Gastroesophageal sphincter (tissue), 4 donors: ENCODE results near the gene CD55. TPM values are rescaled to one million over a fixed set of nuclear protein-coding genes. Genes with fewer than 3 reads are reported as not detected.

Experiments used
- ATAC-seq: fragments of 150-250 bp; one replicate; pipeline ENCODE4 v1.9.1; 2016; ENCODE audit warnings: mild to moderate bottlenecking, moderate library complexity
- H3K27ac ChIP-seq, 4 donors: fragments of 200-600 bp; sonication (generic) in 3 of 4; 1 replicate in 3 of 4; 2 replicates in 1 of 4; pipeline ENCODE4 v1.5.1; 2016 to 2019
- H3K27me3 ChIP-seq: fragments of 200-600 bp; sonication (generic); one replicate; pipeline ENCODE4 v1.5.1; 2019
- H3K36me3 ChIP-seq, 2 donors: fragments of 200-600 bp; sonication (generic); one replicate each; pipeline ENCODE4 v1.5.1; 2019; ENCODE audit warnings: control low read depth in 1 of 2
- H3K4me1 ChIP-seq, 3 donors: fragments of 200-600 bp; sonication (generic); 1 replicate in 2 of 3; 2 replicates in 1 of 3; pipeline ENCODE4 v1.5.1; 2016 to 2019; ENCODE audit warnings: control low read depth in 2 of 3
- H3K4me3 ChIP-seq, 2 donors: fragments of 200-600 bp; sonication (generic); one replicate each; pipeline ENCODE4 v1.5.1; 2019; ENCODE audit warnings: mild to moderate bottlenecking in 1 of 2, moderate library complexity in 1 of 2
- H3K9me3 ChIP-seq, 3 donors: fragments of 200-600 bp; sonication (generic); one replicate each; pipeline ENCODE4 v1.5.1; 2017 to 2019; ENCODE audit warnings: control low read depth in 2 of 3
- EP300 ChIP-seq: sonication (generic); formaldehyde crosslinking; IDR thresholded peaks from one replicate; pipeline ENCODE4 v1.6.1; 2017; ENCODE audit warnings: antibody characterized with exemption, mild to moderate bottlenecking
- POLR2A ChIP-seq, 2 donors: fragments of 450-650 bp; IDR thresholded peaks; one replicate each; pipeline ENCODE4 v1.6.1; 2017; ENCODE audit warnings: antibody characterized with exemption in 2 of 2, mild to moderate bottlenecking in 2 of 2, moderate library complexity in 1 of 2
- POLR2AphosphoS5 ChIP-seq: sonication (generic); formaldehyde crosslinking; IDR thresholded peaks from one replicate; pipeline ENCODE4 v1.6.1; 2017; ENCODE audit warnings: antibody characterized with exemption
- WGBS, 2 donors: methylation state at CpG; one replicate each; pipeline ENCODE4 v1.1.5; 2018; ENCODE audit warnings: low coverage in 1 of 2; 5-methylcytosine and 5-hydroxymethylcytosine counted together
- total RNA-seq, 4 donors: library from RNA; depleted of rRNA; stranded (reverse); fragments of >200 nt; gene quantifications; one replicate each; pipeline ENCODE4 v1.1.0, GENCODE V29; 2016
- TF ChIP-seq, protein P1 (sequence below), 4 experiments: fragments of 200-600 bp in 2 of 4; fragments of 450-650 bp in 2 of 4; sonication (generic) in 1 of 4; IDR thresholded peaks; one replicate each; pipeline ENCODE4 v1.5.1; 2017 to 2019; ENCODE audit warnings: antibody characterized with exemption in 4 of 4, mild to moderate bottlenecking in 2 of 4, moderate library complexity in 2 of 4

The CD55 gene
- total RNA-seq, 4 donors from 2014 or later, result 24.7 to 78.4 (median 41.5) TPM

DNA sequence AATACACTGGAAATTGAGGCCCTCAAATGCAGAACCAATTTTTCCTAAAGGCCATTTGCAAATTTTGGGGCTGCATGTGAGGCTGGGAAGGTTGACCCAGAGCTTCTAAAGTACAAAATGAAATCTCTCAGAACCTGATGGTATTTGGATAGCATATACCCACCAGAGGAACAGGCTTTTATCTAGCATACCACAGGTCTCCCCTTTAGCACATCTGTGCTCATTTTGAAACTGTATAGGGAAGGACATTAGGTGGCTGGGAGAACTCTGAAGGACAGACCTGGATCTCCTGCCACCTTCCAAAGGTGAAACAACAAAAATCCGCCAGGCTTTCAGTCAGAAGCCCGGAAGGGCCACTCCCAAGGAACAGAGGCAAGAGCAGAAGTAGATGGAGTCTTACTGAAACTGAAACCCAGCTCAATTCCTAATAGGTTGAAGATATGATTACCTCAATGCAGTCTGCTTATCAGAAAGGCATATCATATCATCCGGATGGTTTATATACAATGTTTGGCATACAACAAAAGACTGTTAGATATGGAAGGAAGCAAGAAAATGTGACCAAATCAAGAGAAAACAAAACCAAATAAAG lies 11.6 kb downstream of the CD55 start:
- H3K4me1 ChIP-seq, result no peaks in the 10 kb centered on the region
- 38 to 72% methylated on average over 1 to 2 of the region's 3 CpGs for WGBS, 2 donors
- no peak overlapping the region for H3K27ac ChIP-seq
- no peak for ATAC-seq
- peaks cover 0 to 6% (median 0%) of the 10 kb centered on the region in 3 donors for H3K9me3 ChIP-seq
- TF ChIP-seq POLR2A (IDR thresholded peaks at IDR 0.05) (no peak), EP300 (no peak), POLR2AphosphoS5 (no peak)
- TF ChIP-seq, protein P1, sequence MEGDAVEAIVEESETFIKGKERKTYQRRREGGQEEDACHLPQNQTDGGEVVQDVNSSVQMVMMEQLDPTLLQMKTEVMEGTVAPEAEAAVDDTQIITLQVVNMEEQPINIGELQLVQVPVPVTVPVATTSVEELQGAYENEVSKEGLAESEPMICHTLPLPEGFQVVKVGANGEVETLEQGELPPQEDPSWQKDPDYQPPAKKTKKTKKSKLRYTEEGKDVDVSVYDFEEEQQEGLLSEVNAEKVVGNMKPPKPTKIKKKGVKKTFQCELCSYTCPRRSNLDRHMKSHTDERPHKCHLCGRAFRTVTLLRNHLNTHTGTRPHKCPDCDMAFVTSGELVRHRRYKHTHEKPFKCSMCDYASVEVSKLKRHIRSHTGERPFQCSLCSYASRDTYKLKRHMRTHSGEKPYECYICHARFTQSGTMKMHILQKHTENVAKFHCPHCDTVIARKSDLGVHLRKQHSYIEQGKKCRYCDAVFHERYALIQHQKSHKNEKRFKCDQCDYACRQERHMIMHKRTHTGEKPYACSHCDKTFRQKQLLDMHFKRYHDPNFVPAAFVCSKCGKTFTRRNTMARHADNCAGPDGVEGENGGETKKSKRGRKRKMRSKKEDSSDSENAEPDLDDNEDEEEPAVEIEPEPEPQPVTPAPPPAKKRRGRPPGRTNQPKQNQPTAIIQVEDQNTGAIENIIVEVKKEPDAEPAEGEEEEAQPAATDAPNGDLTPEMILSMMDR (IDR thresholded peaks at IDR 0.05), result no peak
- H3K36me3 ChIP-seq, result peaks cover 4 to 84% of the 10 kb centered on the region in 2 donors
- H3K4me3 ChIP-seq, result no peak overlapping the region
- no peaks in the 10 kb centered on the region for H3K27me3 ChIP-seq

DNA sequence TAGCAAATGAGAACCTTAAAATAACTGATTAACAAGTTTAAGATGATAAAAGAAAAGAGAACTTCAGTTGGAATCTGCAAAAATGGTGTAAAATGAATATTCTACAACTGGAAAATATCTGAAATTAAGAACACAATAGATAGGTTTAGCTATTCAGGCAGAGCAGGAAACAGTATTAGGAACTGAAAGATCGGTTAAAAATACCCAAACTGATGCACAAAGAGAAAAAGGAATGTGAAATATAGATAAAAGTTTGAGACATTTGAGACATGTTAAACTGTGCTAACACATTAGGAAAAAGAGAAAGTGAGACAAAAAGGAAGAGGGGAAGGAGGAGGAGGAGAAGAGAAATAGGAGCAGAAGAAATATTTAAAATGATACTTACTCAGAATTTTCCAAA lies 12.1 kb downstream of the CD55 start:
- no peaks in the 10 kb centered on the region for H3K27me3 ChIP-seq
- no peaks in the 10 kb centered on the region for H3K4me1 ChIP-seq
- no peak overlapping the region for H3K4me3 ChIP-seq
- H3K9me3 ChIP-seq, result peaks cover 0 to 6% (median 0%) of the 10 kb centered on the region in 3 donors
- peaks cover 4 to 79% of the 10 kb centered on the region in 2 donors for H3K36me3 ChIP-seq
- ATAC-seq, result no peak
- WGBS, 2 donors, result 88% methylated on average over 1 of the region's 1 CpG; no CpG with 5 or more reads in 1 of the 2 donors
- TF ChIP-seq, protein P1 (IDR thresholded peaks at IDR 0.05), result no peak
- TF ChIP-seq EP300, result no peak
- TF ChIP-seq POLR2A (IDR thresholded peaks at IDR 0.05), result no peak
- TF ChIP-seq POLR2AphosphoS5, result no peak
- no peak overlapping the region for H3K27ac ChIP-seq

DNA sequence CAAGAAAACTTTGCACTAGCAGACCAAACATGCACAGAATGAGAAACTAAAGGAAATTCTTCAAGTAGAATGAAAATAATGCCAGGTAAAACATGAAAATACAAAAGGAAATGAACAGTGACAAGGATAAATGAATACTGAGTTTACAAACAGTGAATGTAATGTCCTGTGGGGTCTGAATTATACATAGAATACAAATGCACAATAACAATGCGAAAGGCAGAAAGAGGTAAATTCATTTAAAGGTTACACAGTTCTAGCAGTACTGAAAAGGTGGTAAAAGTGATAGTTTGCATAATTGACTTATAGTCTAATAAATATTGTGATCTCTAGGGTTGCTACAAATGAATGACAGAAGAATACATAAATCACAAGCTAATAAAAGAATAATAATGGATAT lies 12.9 kb downstream of the CD55 start:
- no peaks in the 10 kb centered on the region for H3K27me3 ChIP-seq
- no peak overlapping the region for H3K4me3 ChIP-seq
- peaks cover 0 to 6% (median 0%) of the 10 kb centered on the region in 3 donors for H3K9me3 ChIP-seq
- no peak for ATAC-seq
- no peaks in the 10 kb centered on the region for H3K4me1 ChIP-seq
- no peak for TF ChIP-seq POLR2AphosphoS5
- no peak for TF ChIP-seq EP300
- no peak for TF ChIP-seq POLR2A (IDR thresholded peaks at IDR 0.05)
- TF ChIP-seq, protein P1 (IDR thresholded peaks at IDR 0.05), result no peak
- no peak overlapping the region for H3K27ac ChIP-seq
- peaks cover 4 to 75% of the 10 kb centered on the region in 2 donors for H3K36me3 ChIP-seq
- WGBS, 2 donors, result 100% methylated on average over 1 of the region's 1 CpG

DNA sequence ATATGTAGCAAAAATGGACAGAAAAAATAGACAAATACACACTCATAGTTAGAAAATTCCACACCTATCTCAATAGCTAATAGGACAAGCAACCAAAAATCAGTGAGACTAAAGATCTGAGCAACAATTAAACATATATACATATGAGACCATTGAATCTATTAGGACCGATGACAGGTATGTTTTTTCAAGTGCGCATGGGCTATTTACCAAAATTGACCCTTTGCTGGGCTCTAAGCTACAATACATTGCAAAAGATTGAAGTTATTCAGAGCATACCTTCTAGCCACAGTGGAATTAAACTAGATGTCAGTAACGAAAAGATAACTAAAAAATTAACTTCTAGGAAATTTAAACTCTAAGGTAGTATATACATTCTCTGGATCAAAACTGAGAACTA lies 13.7 kb downstream of the CD55 start:
- Histone ChIP-seq H3K36me3 (peaks cover 4 to 75% of the 10 kb centered on the region in 2 donors), H3K9me3 (peaks cover 0 to 6% (median 0%) of the 10 kb centered on the region in 3 donors), H3K27ac (no peak overlapping the region), H3K4me3 (no peak overlapping the region), H3K27me3 (no peaks in the 10 kb centered on the region), H3K4me1 (no peaks in the 10 kb centered on the region)
- WGBS, 2 donors, result 92 to 96% methylated on average over 3 of the region's 3 CpGs
- TF ChIP-seq POLR2AphosphoS5, result no peak
- no peak for TF ChIP-seq EP300
- TF ChIP-seq POLR2A (IDR thresholded peaks at IDR 0.05), result no peak
- TF ChIP-seq, protein P1 (IDR thresholded peaks at IDR 0.05), result no peak
- ATAC-seq, result no peak

DNA sequence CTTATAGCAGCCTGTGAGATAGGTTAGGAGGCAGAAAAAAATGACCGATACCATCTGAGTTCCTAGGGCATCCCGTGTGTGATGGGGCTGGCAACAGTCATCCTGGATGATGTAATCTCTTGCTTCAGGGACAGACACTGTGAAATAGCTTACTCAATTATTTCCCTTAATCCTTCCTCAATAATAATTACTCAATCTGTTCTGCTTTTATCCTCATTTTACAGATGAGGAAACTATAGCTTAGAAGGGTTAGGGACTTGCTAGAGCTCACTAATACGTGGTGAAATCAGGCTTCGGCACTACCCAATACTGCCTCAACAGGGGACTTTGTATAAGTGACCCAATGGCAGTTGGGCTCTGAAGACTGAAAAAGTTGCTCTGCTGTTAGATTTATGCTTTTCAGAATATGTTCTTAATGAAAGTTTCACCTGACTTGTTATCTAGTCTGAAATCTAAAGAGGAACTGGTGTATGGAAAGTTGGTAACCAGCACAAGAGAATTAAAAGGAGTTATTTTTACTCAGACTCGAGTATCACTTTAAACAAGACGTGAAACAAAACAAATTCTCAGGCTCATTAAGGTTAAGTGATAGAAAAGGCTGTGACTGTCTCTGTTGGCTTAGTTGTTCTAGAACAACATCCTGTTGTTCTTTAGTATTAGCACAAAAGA lies 14.4 kb downstream of the CD55 start:
- H3K4me3 ChIP-seq, result no peak overlapping the region
- H3K36me3 ChIP-seq, result peaks cover 4 to 75% of the 10 kb centered on the region in 2 donors
- H3K27ac ChIP-seq, result peak overlapping the region in 2 of 4 donors; percentile 1 to 12
- no peak for TF ChIP-seq POLR2AphosphoS5
- TF ChIP-seq, protein P1 (IDR thresholded peaks at IDR 0.05), result no peak
- no peak for TF ChIP-seq POLR2A (IDR thresholded peaks at IDR 0.05)
- TF ChIP-seq EP300, result no peak
- 65 to 81% methylated on average over 5 to 6 of the region's 6 CpGs for WGBS, 2 donors
- no peaks in the 10 kb centered on the region for H3K27me3 ChIP-seq
- no peaks in the 10 kb centered on the region for H3K4me1 ChIP-seq
- H3K9me3 ChIP-seq, result peaks cover 0 to 6% (median 0%) of the 10 kb centered on the region in 3 donors
- peak; percentile 86 for ATAC-seq
